ENCODE measurements around the gene SRC. TPM values are rescaled to one million over a fixed set of nuclear protein-coding genes. Genes with fewer than 3 reads are reported as not detected.

Gene SRC
- total and polyA plus RNA-seq, 2 donors from 2014 or later, result 28.5 to 70.0 TPM

DNA sequence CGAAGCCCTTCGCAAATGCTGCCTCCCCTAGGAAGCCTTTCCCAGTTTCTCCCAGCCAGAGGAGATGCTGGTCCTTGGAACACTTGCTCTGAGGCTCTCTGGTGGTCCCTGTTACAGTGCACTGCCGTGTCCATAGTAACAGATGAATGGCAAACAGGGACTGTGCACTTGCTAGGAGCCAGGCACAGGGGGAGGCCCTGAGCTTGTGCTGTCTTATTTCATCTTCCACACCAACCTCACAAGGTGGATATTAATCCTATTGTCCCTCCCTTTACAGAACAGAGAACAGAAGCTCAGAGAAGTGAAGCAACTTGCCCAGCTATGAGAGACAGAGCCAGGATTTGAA, 19.0 kb downstream of the SRC start:
- Histone ChIP-seq H3K9ac (ENCODE audit: low read length in 3 of 3) (no peak overlapping the region), H3K36me3 (ENCODE audit: control insufficient read depth in 2 of 3, insufficient read depth in 3 of 3, low read length in 3 of 3) (no peaks in the 10 kb centered on the region), H3K9me3 (ENCODE audit: control insufficient read depth in 2 of 3, insufficient read depth in 1 of 3, low read length in 3 of 3) (no peaks in the 10 kb centered on the region), H3K27ac (ENCODE audit: low read depth in 2 of 2, low read length in 2 of 2) (no peak overlapping the region), H3K4me1 (ENCODE audit: control insufficient read depth in 2 of 3, insufficient read depth in 2 of 3, low read depth in 1 of 3, low read length in 3 of 3) (no peaks in the 10 kb centered on the region), H3K4me3 (ENCODE audit: low read length in 3 of 3) (no peak overlapping the region), H3K27me3 (ENCODE audit: control insufficient read depth, insufficient read depth, low read length) (no peaks in the 10 kb centered on the region)
- intact Hi-C loops (cut with DNase I), result no loop called here
- DNase-seq, result no peak
- TF ChIP-seq, protein P1, sequence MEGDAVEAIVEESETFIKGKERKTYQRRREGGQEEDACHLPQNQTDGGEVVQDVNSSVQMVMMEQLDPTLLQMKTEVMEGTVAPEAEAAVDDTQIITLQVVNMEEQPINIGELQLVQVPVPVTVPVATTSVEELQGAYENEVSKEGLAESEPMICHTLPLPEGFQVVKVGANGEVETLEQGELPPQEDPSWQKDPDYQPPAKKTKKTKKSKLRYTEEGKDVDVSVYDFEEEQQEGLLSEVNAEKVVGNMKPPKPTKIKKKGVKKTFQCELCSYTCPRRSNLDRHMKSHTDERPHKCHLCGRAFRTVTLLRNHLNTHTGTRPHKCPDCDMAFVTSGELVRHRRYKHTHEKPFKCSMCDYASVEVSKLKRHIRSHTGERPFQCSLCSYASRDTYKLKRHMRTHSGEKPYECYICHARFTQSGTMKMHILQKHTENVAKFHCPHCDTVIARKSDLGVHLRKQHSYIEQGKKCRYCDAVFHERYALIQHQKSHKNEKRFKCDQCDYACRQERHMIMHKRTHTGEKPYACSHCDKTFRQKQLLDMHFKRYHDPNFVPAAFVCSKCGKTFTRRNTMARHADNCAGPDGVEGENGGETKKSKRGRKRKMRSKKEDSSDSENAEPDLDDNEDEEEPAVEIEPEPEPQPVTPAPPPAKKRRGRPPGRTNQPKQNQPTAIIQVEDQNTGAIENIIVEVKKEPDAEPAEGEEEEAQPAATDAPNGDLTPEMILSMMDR (IDR thresholded peaks at IDR 0.05; ENCODE audit: borderline replicate concordance, extremely low read depth, insufficient read depth), result no peak
- no peak for FAIRE-seq

DNA sequence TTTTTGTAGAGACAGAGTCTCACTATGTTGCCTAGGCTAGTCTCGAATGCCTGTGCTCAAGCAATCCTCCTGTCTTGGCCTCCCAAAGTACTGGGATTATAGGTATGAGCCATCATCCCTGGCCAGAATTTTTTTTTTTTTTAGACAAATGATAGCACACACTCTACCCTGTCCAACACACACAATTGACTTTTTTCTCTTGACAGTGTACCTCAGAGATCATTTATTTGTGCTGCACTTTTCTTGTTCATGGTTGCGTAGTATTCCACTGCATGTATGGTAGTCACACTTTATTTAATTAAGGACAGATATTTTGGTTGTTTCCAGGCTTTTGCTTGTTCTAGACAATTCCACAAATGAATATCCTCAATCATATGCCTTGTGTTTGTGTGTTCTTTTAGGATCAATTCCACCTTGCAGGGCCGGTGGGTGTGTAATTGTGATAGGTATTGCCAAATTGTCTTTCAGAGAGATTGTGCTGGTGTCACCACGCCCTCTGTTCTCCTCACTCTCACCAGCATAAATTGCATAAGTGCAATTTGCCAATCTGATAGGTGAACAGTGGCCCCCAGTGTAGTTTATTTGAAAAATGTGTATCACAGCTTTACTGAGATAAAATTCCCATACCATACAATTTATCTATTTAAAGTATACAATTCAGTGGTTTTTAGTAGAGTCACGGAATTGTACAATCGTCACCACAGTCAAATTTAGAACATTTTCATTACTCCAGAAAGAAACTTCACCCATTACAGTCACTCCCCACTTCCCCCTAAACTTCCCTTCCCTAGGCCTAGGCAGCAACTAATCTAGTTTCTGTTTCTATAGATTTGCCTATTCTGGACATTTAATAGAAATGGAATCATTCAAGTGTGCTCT, 20.1 kb downstream of the SRC start:
- Histone ChIP-seq H3K27ac (ENCODE audit: low read depth in 2 of 2, low read length in 2 of 2) (no peak overlapping the region), H3K4me3 (ENCODE audit: low read length in 3 of 3) (no peak overlapping the region), H3K9me3 (ENCODE audit: control insufficient read depth in 2 of 3, insufficient read depth in 1 of 3, low read length in 3 of 3) (no peaks in the 10 kb centered on the region), H3K9ac (ENCODE audit: low read length in 3 of 3) (no peak overlapping the region), H3K27me3 (ENCODE audit: control insufficient read depth, insufficient read depth, low read length) (no peaks in the 10 kb centered on the region), H3K36me3 (ENCODE audit: control insufficient read depth in 2 of 3, insufficient read depth in 3 of 3, low read length in 3 of 3) (no peaks in the 10 kb centered on the region), H3K4me1 (ENCODE audit: control insufficient read depth in 2 of 3, insufficient read depth in 2 of 3, low read depth in 1 of 3, low read length in 3 of 3) (no peaks in the 10 kb centered on the region)
- intact Hi-C loops (cut with DNase I), result no loop called here
- DNase-seq, result peak in 1 of 5 donors; percentile 2
- TF ChIP-seq, protein P1 (IDR thresholded peaks at IDR 0.05; ENCODE audit: borderline replicate concordance, extremely low read depth, insufficient read depth), result no peak
- FAIRE-seq, result no peak

DNA sequence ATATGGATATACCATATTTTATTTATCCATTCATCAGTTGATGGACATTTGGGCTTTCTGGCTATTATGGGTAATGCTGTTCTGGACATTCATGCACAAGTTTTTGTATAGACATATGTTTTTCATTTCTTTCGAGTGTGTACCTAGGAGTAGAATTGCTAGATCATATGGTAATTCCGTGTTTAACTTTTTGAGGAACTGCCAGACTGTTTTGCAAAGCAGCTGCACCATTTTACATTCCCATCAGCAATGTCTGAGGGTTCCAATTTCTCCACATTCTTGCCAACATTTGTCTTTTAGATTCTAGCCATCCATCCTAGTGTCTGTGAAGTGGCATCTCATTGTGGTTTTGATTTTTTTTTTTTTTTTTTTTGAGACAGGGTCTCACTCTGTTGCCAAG, 20.8 kb downstream of the SRC start:
- TF ChIP-seq, protein P1 (IDR thresholded peaks at IDR 0.05; ENCODE audit: borderline replicate concordance, extremely low read depth, insufficient read depth), result no peak
- DNase-seq (no peak), FAIRE-seq (no peak)
- intact Hi-C loops (cut with DNase I), result no loop called here
- Histone ChIP-seq H3K36me3 (ENCODE audit: control insufficient read depth in 2 of 3, insufficient read depth in 3 of 3, low read length in 3 of 3) (no peaks in the 10 kb centered on the region), H3K9ac (ENCODE audit: low read length in 3 of 3) (no peak overlapping the region), H3K27me3 (ENCODE audit: control insufficient read depth, insufficient read depth, low read length) (no peaks in the 10 kb centered on the region), H3K4me3 (ENCODE audit: low read length in 3 of 3) (no peak overlapping the region), H3K27ac (ENCODE audit: low read depth in 2 of 2, low read length in 2 of 2) (no peak overlapping the region), H3K9me3 (ENCODE audit: control insufficient read depth in 2 of 3, insufficient read depth in 1 of 3, low read length in 3 of 3) (no peaks in the 10 kb centered on the region), H3K4me1 (ENCODE audit: control insufficient read depth in 2 of 3, insufficient read depth in 2 of 3, low read depth in 1 of 3, low read length in 3 of 3) (no peaks in the 10 kb centered on the region)

Data from kidney (tissue), 14 donors.